ENCODE data around the gene HKDC1. TPM values are rescaled to one million over a fixed set of nuclear protein-coding genes. Genes with fewer than 3 reads are reported as not detected.
A peak's percentile ranks its signal among the peaks of the same experiment; 100 is the strongest.
"Not testable (repeated sequence)": the region's sequence is repeated elsewhere in the genome, so short reads cannot be mapped to it uniquely, and the experiment has no call there.

HKDC1 gene
- total RNA-seq, 1 donor from 2014 or later: not detected

DNA sequence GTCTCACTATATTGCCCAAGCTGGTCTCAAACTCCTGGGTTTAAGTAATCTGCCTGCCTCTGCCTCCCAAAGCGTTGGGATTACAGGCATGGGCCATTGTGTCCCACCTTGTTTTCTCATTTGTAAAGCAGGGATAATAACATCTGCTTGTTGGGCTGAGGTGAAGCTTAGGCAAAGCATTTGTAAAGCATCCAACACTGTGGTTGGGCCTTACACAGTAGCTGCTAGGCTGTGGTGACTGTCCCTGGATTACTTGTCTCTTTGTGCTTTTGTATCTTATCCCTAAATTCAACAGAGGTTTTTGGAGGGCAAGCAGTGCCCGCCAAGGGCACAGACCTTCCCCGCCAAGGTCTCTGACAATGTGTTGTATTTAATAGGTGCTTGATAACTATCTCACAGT is 14.3 kb downstream of the HKDC1 start:
- intact Hi-C loops (cut with DNase I): loop anchor here (10.0 kb wide), 1 partner anchor 270 kb away; no protein-coding TSS in a partner anchor
- no peak for ATAC-seq (ENCODE audit: poor library complexity)

DNA sequence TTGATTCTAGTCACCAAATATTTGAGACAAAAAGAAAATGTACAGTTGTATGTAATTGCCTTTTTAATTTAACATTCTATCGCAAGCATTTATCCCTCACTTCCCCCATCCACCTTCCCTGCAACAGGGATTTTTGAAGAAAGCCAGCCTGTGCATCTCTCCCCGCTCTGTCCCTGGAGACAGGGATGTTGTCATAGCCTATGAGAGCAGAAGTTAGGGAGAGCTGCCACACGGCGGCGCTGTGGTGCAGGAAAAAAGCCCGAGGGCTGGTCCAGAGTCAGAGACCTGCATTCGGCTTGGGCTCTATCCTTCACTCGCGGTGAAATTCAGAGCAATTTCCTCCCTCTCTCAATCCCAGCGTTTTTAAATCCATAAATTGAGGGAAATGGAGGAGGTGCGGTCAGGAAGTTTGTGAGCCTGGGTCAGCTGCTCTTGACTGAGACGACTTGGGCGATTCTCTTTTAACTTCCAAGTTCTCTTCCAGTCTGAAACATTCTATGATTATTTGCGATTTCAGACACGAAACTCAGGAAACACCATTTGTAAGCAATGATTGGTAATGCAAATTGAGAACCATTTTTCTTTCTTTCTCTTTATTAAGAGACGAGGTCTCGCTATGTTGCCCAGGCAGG is 17.5 kb downstream of the HKDC1 start:
- ATAC-seq (ENCODE audit: poor library complexity): peak; percentile 99
- peak; percentile 93 for DNase-seq
- intact Hi-C loops (cut with DNase I): loop anchor here (1.0 to 10.0 kb wide), 2 partner anchors 155 to 267 kb away; no protein-coding TSS in a partner anchor

More for the DNA sequence above, 14.3 kb downstream of the HKDC1 start:
- DNase-seq: no peak

DNA sequence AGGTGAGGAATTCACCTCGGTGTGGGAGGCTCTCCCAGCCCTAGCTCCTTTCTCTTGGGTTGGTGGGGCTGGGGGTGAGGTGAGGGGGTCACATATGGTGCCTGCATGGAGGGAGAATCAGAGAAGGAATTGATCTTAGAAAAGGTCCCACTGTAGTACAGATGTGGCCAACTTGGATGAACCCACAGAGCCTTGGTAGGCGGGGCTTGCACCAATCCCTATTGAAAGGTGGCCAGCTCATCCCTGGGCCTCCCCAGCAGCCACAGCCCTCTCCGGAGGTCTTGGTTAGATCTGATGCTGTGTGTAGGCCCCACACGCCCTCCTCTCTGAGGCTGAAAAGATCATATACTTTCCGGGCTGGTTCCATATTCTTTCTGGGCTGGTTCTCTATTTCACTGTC is 19.0 kb downstream of the HKDC1 start:
- intact Hi-C loops (cut with DNase I): loop anchor here (10.0 kb wide), 1 partner anchor 266 kb away; no protein-coding TSS in a partner anchor
- no peak for ATAC-seq (ENCODE audit: poor library complexity)
- DNase-seq: no peak

DNA sequence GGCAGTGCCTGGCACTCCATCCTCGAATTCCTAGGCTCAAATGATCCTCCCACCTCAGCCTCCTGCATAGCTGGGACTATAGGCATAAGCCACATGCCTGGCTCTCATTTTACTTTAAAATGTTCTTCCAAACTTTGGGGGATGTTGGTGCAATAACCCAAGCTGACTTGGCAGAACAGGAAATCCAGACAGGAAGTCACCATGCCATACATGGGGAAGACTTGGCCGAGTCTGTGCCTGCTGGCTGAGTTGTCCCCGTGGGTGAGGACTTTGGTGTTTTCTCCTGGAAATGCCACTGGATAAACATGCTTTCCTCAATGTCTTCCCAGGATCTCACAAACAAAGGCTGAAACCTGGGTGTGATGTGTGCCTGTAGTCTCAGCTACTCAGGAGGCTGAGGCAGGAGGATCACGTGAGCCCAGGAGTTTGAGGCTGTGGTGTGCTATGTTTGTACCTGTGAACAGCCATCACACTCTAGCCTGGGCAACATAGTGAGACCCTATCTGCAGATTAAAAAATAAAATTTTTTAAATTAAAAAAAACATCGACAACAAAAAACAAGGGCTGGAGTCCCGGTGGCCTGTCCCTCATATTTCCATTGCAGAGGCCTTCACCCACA is 19.8 kb downstream of the HKDC1 start:
- DNase-seq (no peak), ATAC-seq (ENCODE audit: poor library complexity) (no peak)
- intact Hi-C loops (cut with DNase I): loop anchor here (10.0 kb wide), 1 partner anchor 265 kb away; no protein-coding TSS in a partner anchor

GRCh38 chr10:69240455-69240854 is 20.3 kb downstream of the HKDC1 start:
- DNase-seq (no peak), ATAC-seq (ENCODE audit: poor library complexity) (no peak)
- intact Hi-C loops (cut with DNase I): no loop called here

- intact Hi-C loops (cut with DNase I): no loop called here
- DNase-seq: no peak
- no peak for ATAC-seq (ENCODE audit: poor library complexity)
These were observed 21.4 kb downstream of the HKDC1 start for GRCh38 chr10:69241575-69241974.

GRCh38 chr10:69242040-69242851 is 22.1 kb downstream of the HKDC1 start:
- intact Hi-C loops (cut with DNase I): no loop called here
- ATAC-seq (ENCODE audit: poor library complexity) (no peak), DNase-seq (no peak)

- intact Hi-C loops (cut with DNase I): no loop called here
- ATAC-seq (ENCODE audit: poor library complexity) (no peak), DNase-seq (no peak)
These were observed 22.7 kb downstream of the HKDC1 start for GRCh38 chr10:69242852-69243212.

DNA sequence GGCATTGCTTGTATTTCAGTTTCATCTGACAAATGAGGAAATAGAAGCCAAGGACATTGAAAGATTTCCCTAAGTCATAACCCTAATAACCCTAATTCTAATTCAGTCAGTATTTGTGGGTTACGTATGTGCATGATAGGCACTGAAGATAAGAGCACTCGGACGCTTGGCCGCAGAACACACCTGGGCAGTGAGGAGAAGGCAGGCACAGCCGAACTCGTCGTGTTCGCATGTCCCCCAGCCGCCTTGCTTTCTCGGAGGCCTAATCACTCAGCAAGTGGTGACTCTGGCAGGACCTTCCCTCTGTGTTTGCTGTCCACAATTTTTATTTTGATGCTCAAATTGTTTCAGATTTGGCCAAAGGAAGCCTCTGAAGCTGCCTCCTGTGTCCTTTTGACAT is 23.7 kb downstream of the HKDC1 start:
- no peak for DNase-seq
- ATAC-seq (ENCODE audit: poor library complexity): no peak
- intact Hi-C loops (cut with DNase I): no loop called here

DNA sequence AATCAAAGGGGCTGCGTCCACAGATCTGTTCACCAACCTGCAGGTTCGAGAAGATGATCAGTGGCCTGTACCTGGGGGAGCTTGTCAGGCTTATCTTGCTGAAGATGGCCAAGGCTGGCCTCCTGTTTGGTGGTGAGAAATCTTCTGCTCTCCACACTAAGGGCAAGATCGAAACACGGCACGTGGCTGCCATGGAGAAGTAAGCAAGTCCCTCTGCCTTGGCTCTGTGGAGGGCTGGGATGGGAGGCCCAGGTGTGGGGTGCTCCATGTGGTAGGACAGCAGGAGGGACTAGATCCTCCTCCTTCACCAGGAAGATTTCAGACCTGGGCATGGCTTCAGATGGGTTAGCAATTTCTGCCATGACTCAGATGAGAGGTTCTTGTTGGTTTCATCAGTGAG is 25.9 kb downstream of the HKDC1 start:
- ATAC-seq (ENCODE audit: poor library complexity) (no peak), DNase-seq (no peak)
- intact Hi-C loops (cut with DNase I): no loop called here

GRCh38 chr10:69246581-69247312 is 26.6 kb downstream of the HKDC1 start:
- intact Hi-C loops (cut with DNase I): no loop called here
- no peak for DNase-seq
- ATAC-seq (ENCODE audit: poor library complexity): no peak

DNA sequence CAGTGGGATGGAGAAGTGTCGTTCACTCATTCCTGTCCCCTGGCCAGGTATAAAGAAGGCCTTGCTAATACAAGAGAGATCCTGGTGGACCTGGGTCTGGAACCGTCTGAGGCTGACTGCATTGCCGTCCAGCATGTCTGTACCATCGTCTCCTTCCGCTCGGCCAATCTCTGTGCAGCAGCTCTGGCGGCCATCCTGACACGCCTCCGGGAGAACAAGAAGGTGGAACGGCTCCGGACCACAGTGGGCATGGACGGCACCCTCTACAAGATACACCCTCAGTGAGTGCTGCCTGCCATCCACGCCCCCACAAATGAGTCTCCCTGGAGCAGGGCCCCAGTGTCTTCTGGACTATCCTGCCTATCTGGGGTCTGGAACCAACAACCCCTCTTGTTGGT is 27.2 kb downstream of the HKDC1 start:
- ATAC-seq (ENCODE audit: poor library complexity): no peak
- intact Hi-C loops (cut with DNase I): no loop called here

GRCh38 chr10:69248117-69248730 is 28.1 kb downstream of the HKDC1 start:
- no peak for ATAC-seq (ENCODE audit: poor library complexity)

More for the DNA sequence above, 27.2 kb downstream of the HKDC1 start:
- no peak for DNase-seq

GRCh38 chr10:69250041-69250440 is 29.9 kb downstream of the HKDC1 start:
- ATAC-seq (ENCODE audit: poor library complexity): no peak
- no peak for DNase-seq
- intact Hi-C loops (cut with DNase I): no loop called here

More at GRCh38 chr10:69248117-69248730, 28.1 kb downstream of the HKDC1 start:
- intact Hi-C loops (cut with DNase I): no loop called here
- DNase-seq: no peak

GRCh38 chr10:69251417-69251816 is 31.3 kb downstream of the HKDC1 start:
- DNase-seq; ATAC-seq (ENCODE audit: poor library complexity); intact Hi-C loops (cut with DNase I): not testable (repeated sequence)

DNA sequence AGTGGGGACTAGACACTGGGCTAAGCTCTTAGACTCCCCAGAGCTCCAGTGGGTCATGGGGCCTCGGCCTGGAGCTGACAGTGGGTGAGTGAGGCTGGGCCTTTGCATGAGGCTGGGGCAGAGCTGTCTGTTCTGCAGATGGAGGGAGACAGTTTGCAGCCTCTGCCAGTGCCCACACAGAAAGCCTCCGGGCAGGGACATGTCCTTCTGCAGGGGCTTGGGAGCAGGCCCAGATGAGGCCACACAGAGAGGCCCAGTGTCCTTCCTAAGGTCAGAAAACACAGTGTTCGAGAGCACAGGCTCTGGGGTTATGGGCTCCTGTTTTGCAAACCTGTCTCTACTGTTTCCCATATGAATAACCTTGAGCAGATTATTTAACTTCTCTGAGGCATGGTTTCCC is 33.0 kb downstream of the HKDC1 start:
- DNase-seq (no peak), ATAC-seq (ENCODE audit: poor library complexity) (no peak)
- intact Hi-C loops (cut with DNase I): no loop called here

DNA sequence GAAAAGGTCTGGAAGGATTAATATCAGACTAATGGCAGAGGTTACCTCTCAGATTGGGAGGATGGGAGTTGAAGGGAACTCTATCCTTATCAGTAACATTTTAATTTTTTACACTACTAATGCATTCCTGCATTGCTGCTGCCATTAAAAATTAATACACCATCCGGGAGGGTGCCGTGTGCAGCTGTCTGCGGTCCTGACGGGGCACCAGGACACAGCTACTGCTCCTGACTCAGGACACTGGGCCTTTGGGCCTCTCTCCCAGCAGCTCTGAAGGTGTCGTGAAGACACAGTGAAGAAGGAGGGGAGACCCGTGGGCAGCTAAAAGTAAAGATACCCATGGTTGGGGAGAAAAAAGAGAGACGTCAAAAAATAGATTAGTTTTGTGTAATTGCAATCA is 34.7 kb downstream of the HKDC1 start:
- DNase-seq (no peak), ATAC-seq (ENCODE audit: poor library complexity) (no peak)
- intact Hi-C loops (cut with DNase I): no loop called here

- ATAC-seq (ENCODE audit: poor library complexity) (no peak), DNase-seq (no peak)
- intact Hi-C loops (cut with DNase I): no loop called here
These were observed 39.6 kb downstream of the HKDC1 start for GRCh38 chr10:69259547-69260243.
